Measurements from ENCODE around the gene LUM.

Gene LUM

DNA sequence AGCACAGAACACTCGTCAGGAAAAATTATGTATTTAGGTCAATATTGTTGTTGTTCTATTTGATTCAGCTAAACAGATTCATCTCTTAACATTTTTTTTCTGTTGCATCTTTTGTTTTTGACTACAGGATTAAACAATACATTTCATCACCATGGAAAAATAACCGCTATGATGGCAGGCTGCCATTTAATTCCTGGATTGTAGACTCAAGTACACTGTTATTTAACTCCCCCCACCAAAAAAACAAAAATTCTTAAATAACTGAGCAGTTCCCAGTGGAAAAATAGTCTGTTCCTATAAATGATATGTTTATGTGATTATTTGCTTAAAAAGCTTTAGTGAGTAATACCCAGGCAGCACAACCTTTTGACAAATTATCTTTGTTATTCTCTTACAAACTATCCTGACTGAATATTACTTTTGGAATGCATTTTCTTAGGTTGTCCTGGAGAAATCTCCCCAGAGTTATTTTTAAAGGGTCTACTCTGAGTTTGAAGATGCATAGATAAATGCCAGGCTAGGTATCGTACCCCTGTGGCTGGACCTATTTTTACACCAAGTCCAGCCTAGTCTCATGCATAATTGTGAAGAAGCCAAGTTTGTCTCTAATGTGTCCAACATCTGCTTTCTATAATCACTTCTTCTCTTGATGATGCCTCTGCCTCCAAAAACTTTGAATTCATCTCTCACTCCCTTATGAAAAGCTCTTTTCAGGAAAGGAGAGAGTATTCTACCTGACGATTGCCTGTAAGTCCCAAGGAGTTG lies 57.2 kb downstream of the LUM start:
- TF ChIP-seq, protein P1, sequence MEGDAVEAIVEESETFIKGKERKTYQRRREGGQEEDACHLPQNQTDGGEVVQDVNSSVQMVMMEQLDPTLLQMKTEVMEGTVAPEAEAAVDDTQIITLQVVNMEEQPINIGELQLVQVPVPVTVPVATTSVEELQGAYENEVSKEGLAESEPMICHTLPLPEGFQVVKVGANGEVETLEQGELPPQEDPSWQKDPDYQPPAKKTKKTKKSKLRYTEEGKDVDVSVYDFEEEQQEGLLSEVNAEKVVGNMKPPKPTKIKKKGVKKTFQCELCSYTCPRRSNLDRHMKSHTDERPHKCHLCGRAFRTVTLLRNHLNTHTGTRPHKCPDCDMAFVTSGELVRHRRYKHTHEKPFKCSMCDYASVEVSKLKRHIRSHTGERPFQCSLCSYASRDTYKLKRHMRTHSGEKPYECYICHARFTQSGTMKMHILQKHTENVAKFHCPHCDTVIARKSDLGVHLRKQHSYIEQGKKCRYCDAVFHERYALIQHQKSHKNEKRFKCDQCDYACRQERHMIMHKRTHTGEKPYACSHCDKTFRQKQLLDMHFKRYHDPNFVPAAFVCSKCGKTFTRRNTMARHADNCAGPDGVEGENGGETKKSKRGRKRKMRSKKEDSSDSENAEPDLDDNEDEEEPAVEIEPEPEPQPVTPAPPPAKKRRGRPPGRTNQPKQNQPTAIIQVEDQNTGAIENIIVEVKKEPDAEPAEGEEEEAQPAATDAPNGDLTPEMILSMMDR (IDR thresholded peaks at IDR 0.05), result no peak
- no peak for DNase-seq (ENCODE audit: low spot score)
- no peak overlapping the region for H3K27ac ChIP-seq
- no peak overlapping the region for H3K4me3 ChIP-seq
